Peyer's patch (tissue), 4 donors: ENCODE data around the gene PCK1.

Source experiments
- CTCF ChIP-seq, 6 experiments: fragments of 450-650 bp in 4 of 6; fragments of 200-600 bp in 2 of 6; sonication (generic) in 1 of 6; IDR thresholded peaks; one replicate each; pipeline ENCODE4 v1.5.1; 2017 to 2019; ENCODE audit warnings: antibody characterized with exemption in 6 of 6, mild to moderate bottlenecking in 3 of 6, moderate library complexity in 1 of 6
- POLR2A ChIP-seq, 2 donors: fragments of 450-650 bp; IDR thresholded peaks; one replicate each; pipeline ENCODE4 v1.5.1; 2017; ENCODE audit warnings: antibody characterized with exemption in 2 of 2, mild to moderate bottlenecking in 2 of 2, moderate library complexity in 2 of 2

GRCh38 chr20:57543754-57544153 is 17.2 kb upstream of the PCK1 start:
- TF ChIP-seq CTCF (IDR thresholded peaks at IDR 0.05), result no peak
- no peak for TF ChIP-seq POLR2A (IDR thresholded peaks at IDR 0.05)
